Measurements from ENCODE around the gene KREMEN1.

The KREMEN1 gene

GRCh38 chr22:29138556-29139305 lies 65.9 kb downstream of the KREMEN1 start:
- DNase-seq (ENCODE audit: low read depth in 1 of 2, low spot score in 1 of 2) = no peak

GRCh38 chr22:29139965-29140782 lies 67.3 kb downstream of the KREMEN1 start:
- Histone ChIP-seq H3K27me3 (ENCODE audit: insufficient read depth, poor library complexity, severe bottlenecking) (no peaks in the 10 kb centered on the region), H3K4me3 (replicated peaks; ENCODE audit: insufficient read depth, low read length) (no peak overlapping the region), H3K27ac (replicated peaks) (no peak overlapping the region)
- TF ChIP-seq GABPA (IDR thresholded peaks at IDR 0.05; ENCODE audit: low read depth) = no peak
- no peak for TF ChIP-seq REST (IDR thresholded peaks at IDR 0.05; ENCODE audit: insufficient replicate concordance, low read depth)
- TF ChIP-seq CTCF (IDR thresholded peaks at IDR 0.05; ENCODE audit: insufficient read depth, low read length) = no peak
- no peak for DNase-seq (ENCODE audit: low read depth in 1 of 2, low spot score in 1 of 2)

More at GRCh38 chr22:29138556-29139305, 65.9 kb downstream of the KREMEN1 start:
- Histone ChIP-seq H3K4me3 (replicated peaks; ENCODE audit: insufficient read depth, low read length) (no peak overlapping the region), H3K27me3 (ENCODE audit: insufficient read depth, poor library complexity, severe bottlenecking) (no peaks in the 10 kb centered on the region), H3K27ac (replicated peaks) (no peak overlapping the region)
- TF ChIP-seq CTCF (IDR thresholded peaks at IDR 0.05; ENCODE audit: insufficient read depth, low read length) = no peak
- TF ChIP-seq REST (IDR thresholded peaks at IDR 0.05; ENCODE audit: insufficient replicate concordance, low read depth) = no peak
- no peak for TF ChIP-seq GABPA (IDR thresholded peaks at IDR 0.05; ENCODE audit: low read depth)
- TF ChIP-seq SPI1 (IDR thresholded peaks at IDR 0.05; ENCODE audit: borderline replicate concordance, low read depth) = no peak
- no peak for TF ChIP-seq POLR2AphosphoS5 (IDR thresholded peaks at IDR 0.05; ENCODE audit: low read depth)

GRCh38 chr22:29141078-29141688 lies 68.3 kb downstream of the KREMEN1 start:
- Histone ChIP-seq H3K27ac (replicated peaks) (no peak overlapping the region), H3K27me3 (ENCODE audit: insufficient read depth, poor library complexity, severe bottlenecking) (no peaks in the 10 kb centered on the region), H3K4me3 (replicated peaks; ENCODE audit: insufficient read depth, low read length) (no peak overlapping the region)
- TF ChIP-seq CTCF (IDR thresholded peaks at IDR 0.05; ENCODE audit: insufficient read depth, low read length) (no peak), POLR2AphosphoS5 (IDR thresholded peaks at IDR 0.05; ENCODE audit: low read depth) (no peak), REST (IDR thresholded peaks at IDR 0.05; ENCODE audit: insufficient replicate concordance, low read depth) (no peak), SPI1 (IDR thresholded peaks at IDR 0.05; ENCODE audit: borderline replicate concordance, low read depth) (no peak), GABPA (IDR thresholded peaks at IDR 0.05; ENCODE audit: low read depth) (no peak)
- DNase-seq (ENCODE audit: low read depth in 1 of 2, low spot score in 1 of 2) = no peak

Data from HL-60 (cell line).